Neural crest cell (in vitro differentiated cells): ENCODE results near the gene AGPAT4. TPM values are rescaled to one million over a fixed set of nuclear protein-coding genes. Genes with fewer than 3 reads are reported as not detected.

Experiments
- DNase-seq: peaks from one replicate; pipeline ENCODE4 v3.0.0; 2021; ENCODE audit warnings: low read depth, mixed read lengths, low spot score
- H3K27ac Mint-ChIP-seq: one replicate; pipeline ENCODE4 v1.8.0; 2021; ENCODE audit warnings: mild to moderate bottlenecking, mixed read lengths; ENCODE audit not compliant: unreplicated experiment
- H3K27me3 Mint-ChIP-seq: 2 replicates; pipeline ENCODE4 v1.8.0; 2021; ENCODE audit warnings: low read depth, mild to moderate bottlenecking, mixed read lengths
- H3K36me3 Mint-ChIP-seq: 2 replicates; pipeline ENCODE4 v1.8.0; 2021; ENCODE audit warnings: low read depth, mild to moderate bottlenecking, mixed read lengths
- H3K4me1 Mint-ChIP-seq: 2 replicates; pipeline ENCODE4 v1.8.0; 2021; ENCODE audit warnings: mixed read lengths
- H3K4me3 Mint-ChIP-seq: one replicate; pipeline ENCODE4 v1.8.0; 2021; ENCODE audit warnings: mild to moderate bottlenecking, mixed read lengths
- H3K9me3 Mint-ChIP-seq: 2 replicates; pipeline ENCODE4 v1.8.0; 2021; ENCODE audit warnings: mixed read lengths
- CTCF ChIP-seq: fragments of 200-600 bp; sonication (generic); conservative IDR thresholded peaks from 2 replicates; pipeline ENCODE4 v1.5.0; 2021; ENCODE audit warnings: antibody characterized with exemption, mild to moderate bottlenecking
- total RNA-seq: library from RNA; stranded (reverse); gene quantifications from 2 replicates; pipeline ENCODE4 v1.2.1, GENCODE V29; 2021

AGPAT4 gene
- total RNA-seq, 1 donor from 2014 or later = 37.6 TPM

GRCh38 chr6:161088676-161089328, 185.1 kb downstream of the AGPAT4 start:
- H3K27ac Mint-ChIP-seq = no peak overlapping the region
- H3K36me3 Mint-ChIP-seq = peaks cover 18% of the 10 kb centered on the region
- H3K27me3 Mint-ChIP-seq = no peaks in the 10 kb centered on the region
- no peak for DNase-seq
- no peak overlapping the region for H3K4me3 Mint-ChIP-seq
- no peaks in the 10 kb centered on the region for H3K4me1 Mint-ChIP-seq
- no peak for TF ChIP-seq CTCF
- H3K9me3 Mint-ChIP-seq = no peaks in the 10 kb centered on the region

- DNase-seq = no peak
- TF ChIP-seq CTCF = no peak
- H3K36me3 Mint-ChIP-seq = peaks cover 13% of the 10 kb centered on the region
- H3K9me3 Mint-ChIP-seq = no peaks in the 10 kb centered on the region
- no peaks in the 10 kb centered on the region for H3K4me1 Mint-ChIP-seq
- no peak overlapping the region for H3K27ac Mint-ChIP-seq
- H3K27me3 Mint-ChIP-seq = no peaks in the 10 kb centered on the region
- no peak overlapping the region for H3K4me3 Mint-ChIP-seq
These were observed 188.6 kb downstream of the AGPAT4 start for GRCh38 chr6:161085246-161085645.

GRCh38 chr6:161082215-161082614, 191.6 kb downstream of the AGPAT4 start:
- no peak for TF ChIP-seq CTCF
- Mint-ChIP-seq H3K4me3 (no peak overlapping the region), H3K27me3 (no peaks in the 10 kb centered on the region), H3K27ac (no peak overlapping the region), H3K36me3 (peaks cover 13% of the 10 kb centered on the region), H3K4me1 (no peaks in the 10 kb centered on the region), H3K9me3 (no peaks in the 10 kb centered on the region)
- no peak for DNase-seq

- H3K36me3 Mint-ChIP-seq = peaks cover 13% of the 10 kb centered on the region
- H3K27ac Mint-ChIP-seq = no peak overlapping the region
- H3K27me3 Mint-ChIP-seq = no peaks in the 10 kb centered on the region
- H3K9me3 Mint-ChIP-seq = no peaks in the 10 kb centered on the region
- no peak overlapping the region for H3K4me3 Mint-ChIP-seq
- DNase-seq = no peak
- no peak for TF ChIP-seq CTCF
- H3K4me1 Mint-ChIP-seq = no peaks in the 10 kb centered on the region
These were observed 193.4 kb downstream of the AGPAT4 start for GRCh38 chr6:161080263-161080970.
